Ovary (tissue), 3 donors: Measurements from ENCODE around the gene YWHAH.

Experiments used
- CTCF ChIP-seq, 3 donors: fragments of 450-650 bp in 2 of 3; fragments of 200-600 bp in 1 of 3; IDR thresholded peaks; one replicate each; pipeline versions ENCODE4 v1.5.1 to v1.8.0; 2016 to 2022; ENCODE audit warnings: antibody characterized with exemption in 3 of 3, mild to moderate bottlenecking in 1 of 3
- EP300 ChIP-seq: sonication (generic); formaldehyde crosslinking; IDR thresholded peaks from one replicate; pipeline ENCODE4 v1.6.1; 2017; ENCODE audit warnings: antibody characterized with exemption
- donor health status: DM: no; HTN: no; CAD: no.

GRCh38 chr22:31896472-31896871 lies 47.9 kb upstream of the YWHAH start:
- TF ChIP-seq CTCF (IDR thresholded peaks at IDR 0.05), result no peak
- TF ChIP-seq EP300, result no peak
